Spleen (tissue), 11 donors: ENCODE measurements around the gene ELFN1. TPM values are rescaled to one million over a fixed set of nuclear protein-coding genes. Genes with fewer than 3 reads are reported as not detected.

ENCODE experiments used
- DNase-seq: peaks from one replicate; pipeline ENCODE4 v3.0.0-alpha.2; 2020
- H3K27ac ChIP-seq, 8 donors: fragments of 200-600 bp; sonication (generic) in 7 of 8; 1 replicate in 4 of 8; 2 replicates in 4 of 8; pipeline versions ENCODE4 v1.5.0 to v1.8.0; 2016 to 2021; ENCODE audit warnings: inconsistent platforms in 4 of 8, mild to moderate bottlenecking in 4 of 8, moderate library complexity in 1 of 8
- H3K27me3 ChIP-seq, 7 donors: fragments of 200-600 bp; sonication (generic) in 6 of 7; replicated peaks in 1 of 7; 1 replicate in 4 of 7; 2 replicates in 3 of 7; pipeline versions ENCODE4 v1.5.0 to v1.8.0; 2016 to 2021; ENCODE audit warnings: inconsistent platforms in 3 of 7, mild to moderate bottlenecking in 1 of 7
- H3K36me3 ChIP-seq, 6 donors: fragments of 200-600 bp; sonication (generic) in 5 of 6; 1 replicate in 4 of 6; 2 replicates in 2 of 6; pipeline versions ENCODE4 v1.5.0 to v1.8.0; 2016 to 2021; ENCODE audit warnings: inconsistent platforms in 2 of 6
- H3K4me1 ChIP-seq, 6 donors: fragments of 200-600 bp; sonication (generic) in 5 of 6; 1 replicate in 3 of 6; 2 replicates in 3 of 6; pipeline versions ENCODE4 v1.5.0 to v1.8.0; 2016 to 2021; ENCODE audit warnings: inconsistent platforms in 3 of 6
- H3K4me3 ChIP-seq, 8 donors: fragments of 200-600 bp; sonication (generic) in 7 of 8; 1 replicate in 4 of 8; 2 replicates in 4 of 8; pipeline versions ENCODE4 v1.5.0 to v1.8.0; 2016 to 2021; ENCODE audit warnings: inconsistent platforms in 4 of 8, mild to moderate bottlenecking in 4 of 8, moderate library complexity in 2 of 8
- H3K9me3 ChIP-seq, 8 donors: fragments of 200-600 bp; sonication (generic) in 7 of 8; 1 replicate in 4 of 8; 2 replicates in 4 of 8; pipeline versions ENCODE4 v1.5.0 to v1.8.0; 2016 to 2021; ENCODE audit warnings: inconsistent platforms in 4 of 8
- POLR2A ChIP-seq, 3 donors: fragments of 450-650 bp; IDR thresholded peaks; one replicate each; pipeline ENCODE4 v1.5.1; 2017; ENCODE audit warnings: antibody characterized with exemption in 3 of 3, mild to moderate bottlenecking in 1 of 3
- POLR2AphosphoS5 ChIP-seq, 3 donors: sonication (generic); formaldehyde crosslinking; IDR thresholded peaks; one replicate each; pipeline ENCODE4 v1.5.1; 2017; ENCODE audit warnings: antibody characterized with exemption in 3 of 3
- WGBS, 5 donors: extraction: QIAGEN DNeasy Blood & Tissue Kit in 3 of 5; methylation state at CpG; one replicate each; pipeline versions ENCODE4 v1.1.5 to v1.1.7; 2013 to 2018; 5-methylcytosine and 5-hydroxymethylcytosine counted together
- intact Hi-C: fragments of 100-400 bp; cut with DNase I; formaldehyde crosslinking; loops from one replicate; pipeline ENCODE4 v1.15.0; 2023; ENCODE audit warnings: low total_unique reads
- polyA plus RNA-seq, 3 donors: library from polyadenylated mRNA; stranded (reverse); fragments of 200-250 nt; gene quantifications; one replicate each; pipeline ENCODE4 v1.2.1, GENCODE V29; 2013
- total RNA-seq, 7 donors: library from RNA; depleted of rRNA in 3 of 7; stranded (reverse); fragments of >200 nt in 3 of 7; fragmentation: NEBNext Ultra II Directional in 4 of 7; extraction: Animal tissue kit (Norgen Biotek cat#: 25700) in 4 of 7; gene quantifications; one replicate each; pipeline versions ENCODE4 v1.1.0 to v1.2.1, GENCODE V29; 2016 to 2021
- TF ChIP-seq, protein P1 (sequence below), 11 experiments: fragments of 200-600 bp in 7 of 11; fragments of 450-650 bp in 4 of 11; sonication (generic) in 4 of 11; IDR thresholded peaks in 8 of 11; conservative IDR thresholded peaks in 3 of 11; 1 replicate in 7 of 11; 2 replicates in 4 of 11; pipeline versions ENCODE4 v1.4.0 to v1.8.0; 2016 to 2021; ENCODE audit warnings: antibody characterized with exemption in 11 of 11, inconsistent platforms in 4 of 11, mild to moderate bottlenecking in 1 of 11
- donor health status: healthy with polysubstance abuse.
- donor health status: DM: no; HTN: no; CAD: no; lungs with moderate emphysema.
- donor health status: DM: no; HTN: no; CAD: no.
- donor health status: Bipolar disorder and iron deficiency.
- donor health status: healthy.
- donor health status: DM: no; HTN: no; CAD: no.
- donor health status: DM: yes; HTN: yes; CAD: no.

The ELFN1 gene
- total and polyA plus RNA-seq, 10 donors: 0.22 to 3.9 (median 2.4) TPM

DNA sequence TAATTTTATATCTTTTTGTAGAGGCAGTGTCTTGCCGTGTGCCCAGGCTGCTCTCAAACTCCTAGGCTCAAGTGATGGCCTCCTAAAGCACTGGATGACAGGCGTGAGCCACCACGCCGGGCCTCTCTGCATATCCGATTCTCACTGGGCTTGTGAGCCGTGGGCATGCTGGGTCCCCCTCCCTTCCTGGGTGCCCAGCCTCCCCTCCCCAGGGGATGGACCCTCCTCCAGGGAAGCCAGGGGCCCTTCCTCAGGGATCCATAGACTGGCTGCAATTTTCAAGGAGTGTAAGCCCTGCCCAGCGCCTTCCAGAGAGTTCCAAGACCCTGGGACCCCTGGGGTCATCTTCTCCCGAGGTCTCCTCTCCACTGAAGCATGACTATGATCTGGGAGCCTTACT lies 23.7 kb upstream of the ELFN1 start:
- peaks cover 0 to 90% (median 18%) of the 10 kb centered on the region in 7 donors for H3K27me3 ChIP-seq
- no peak overlapping the region for H3K27ac ChIP-seq
- no peak for TF ChIP-seq POLR2AphosphoS5 (IDR thresholded peaks at IDR 0.05)
- no peak for TF ChIP-seq POLR2A (IDR thresholded peaks at IDR 0.05)
- TF ChIP-seq, protein P1, sequence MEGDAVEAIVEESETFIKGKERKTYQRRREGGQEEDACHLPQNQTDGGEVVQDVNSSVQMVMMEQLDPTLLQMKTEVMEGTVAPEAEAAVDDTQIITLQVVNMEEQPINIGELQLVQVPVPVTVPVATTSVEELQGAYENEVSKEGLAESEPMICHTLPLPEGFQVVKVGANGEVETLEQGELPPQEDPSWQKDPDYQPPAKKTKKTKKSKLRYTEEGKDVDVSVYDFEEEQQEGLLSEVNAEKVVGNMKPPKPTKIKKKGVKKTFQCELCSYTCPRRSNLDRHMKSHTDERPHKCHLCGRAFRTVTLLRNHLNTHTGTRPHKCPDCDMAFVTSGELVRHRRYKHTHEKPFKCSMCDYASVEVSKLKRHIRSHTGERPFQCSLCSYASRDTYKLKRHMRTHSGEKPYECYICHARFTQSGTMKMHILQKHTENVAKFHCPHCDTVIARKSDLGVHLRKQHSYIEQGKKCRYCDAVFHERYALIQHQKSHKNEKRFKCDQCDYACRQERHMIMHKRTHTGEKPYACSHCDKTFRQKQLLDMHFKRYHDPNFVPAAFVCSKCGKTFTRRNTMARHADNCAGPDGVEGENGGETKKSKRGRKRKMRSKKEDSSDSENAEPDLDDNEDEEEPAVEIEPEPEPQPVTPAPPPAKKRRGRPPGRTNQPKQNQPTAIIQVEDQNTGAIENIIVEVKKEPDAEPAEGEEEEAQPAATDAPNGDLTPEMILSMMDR (IDR thresholded peaks at IDR 0.05 in 8 of 11, conservative IDR thresholded peaks at IDR 0.05 in 3 of 11): no peak
- DNase-seq: no peak
- H3K4me1 ChIP-seq: no peaks in the 10 kb centered on the region
- intact Hi-C loops: no loop called here
- 71 to 94% (median 84%) methylated on average over 7 to 8 of the region's 8 CpGs for WGBS, 5 donors
- H3K4me3 ChIP-seq: no peak overlapping the region
- no peaks in the 10 kb centered on the region for H3K9me3 ChIP-seq
- H3K36me3 ChIP-seq: no peaks in the 10 kb centered on the region

DNA sequence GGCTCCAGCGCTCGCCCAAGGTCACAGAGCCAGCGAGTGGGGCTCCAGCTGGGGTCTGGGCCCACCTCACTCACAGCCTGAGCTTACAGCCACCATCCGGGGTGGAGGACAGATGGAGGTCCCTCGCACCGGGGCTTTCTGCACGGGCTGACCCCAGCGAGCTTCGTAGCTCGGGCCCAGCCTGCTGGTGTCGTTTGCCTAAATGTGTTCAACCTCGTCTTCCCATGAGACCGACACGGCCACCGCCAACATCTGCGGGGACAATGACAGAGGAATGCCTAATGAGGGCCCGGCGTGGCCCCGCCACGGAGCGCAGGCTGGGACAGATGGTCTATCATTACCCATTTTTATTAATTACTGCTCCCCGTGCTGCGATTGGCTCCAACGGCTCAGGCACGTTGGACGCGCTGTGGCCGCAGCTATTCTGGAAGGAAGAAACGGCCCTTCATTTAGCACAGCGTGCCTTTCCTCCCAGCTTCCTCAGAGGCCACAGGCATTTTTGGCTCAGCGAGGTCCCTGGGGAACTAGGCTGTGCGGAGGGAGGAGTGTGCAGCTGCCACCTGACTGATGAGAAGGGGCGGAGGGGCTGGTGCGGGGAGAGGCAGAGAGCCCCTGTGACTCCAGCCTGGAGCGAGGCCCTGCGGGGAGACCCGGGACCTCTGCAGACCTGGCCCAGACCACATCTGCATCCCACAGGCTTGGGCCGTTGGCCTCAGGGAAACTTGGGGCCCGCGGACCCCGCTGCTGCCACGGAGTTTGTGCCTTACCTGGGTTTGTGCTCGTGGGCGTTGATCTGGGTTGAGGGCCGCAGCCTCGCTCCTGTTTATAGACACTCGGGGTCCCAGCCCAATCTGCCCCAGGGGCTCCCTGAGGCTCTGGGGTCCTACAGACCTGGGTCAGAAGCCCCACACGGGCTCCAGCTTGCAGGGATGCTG lies 22.9 kb upstream of the ELFN1 start:
- no peaks in the 10 kb centered on the region for H3K36me3 ChIP-seq
- no peak overlapping the region for H3K27ac ChIP-seq
- peaks cover 0 to 86% (median 18%) of the 10 kb centered on the region in 7 donors for H3K27me3 ChIP-seq
- no peaks in the 10 kb centered on the region for H3K9me3 ChIP-seq
- H3K4me3 ChIP-seq: no peak overlapping the region
- no peaks in the 10 kb centered on the region for H3K4me1 ChIP-seq
- intact Hi-C loops: no loop called here
- TF ChIP-seq POLR2AphosphoS5 (IDR thresholded peaks at IDR 0.05): no peak
- TF ChIP-seq POLR2A (IDR thresholded peaks at IDR 0.05): no peak
- TF ChIP-seq, protein P1 (IDR thresholded peaks at IDR 0.05 in 8 of 11, conservative IDR thresholded peaks at IDR 0.05 in 3 of 11): no peak
- DNase-seq: no peak
- 51 to 68% (median 65%) methylated on average over 30 to 48 of the region's 48 CpGs for WGBS, 5 donors

- 41 to 81% (median 69%) methylated on average over 7 to 31 of the region's 31 CpGs for WGBS, 5 donors
- DNase-seq: no peak
- H3K4me3 ChIP-seq: no peak overlapping the region
- no peaks in the 10 kb centered on the region for H3K4me1 ChIP-seq
- no peaks in the 10 kb centered on the region for H3K9me3 ChIP-seq
- intact Hi-C loops: no loop called here
- no peaks in the 10 kb centered on the region for H3K36me3 ChIP-seq
- H3K27ac ChIP-seq: no peak overlapping the region
- H3K27me3 ChIP-seq: peaks cover 0 to 80% (median 18%) of the 10 kb centered on the region in 7 donors
- TF ChIP-seq POLR2A (IDR thresholded peaks at IDR 0.05) (no peak), POLR2AphosphoS5 (IDR thresholded peaks at IDR 0.05) (no peak)
- TF ChIP-seq, protein P1 (IDR thresholded peaks at IDR 0.05 in 8 of 11, conservative IDR thresholded peaks at IDR 0.05 in 3 of 11): no peak
Observed at GRCh38 chr7:1647961-1648672, 22.0 kb upstream of the ELFN1 start.
